Omental fat pad (tissue), 4 donors: ENCODE measurements around the gene ANXA1. TPM values are rescaled to one million over a fixed set of nuclear protein-coding genes. Genes with fewer than 3 reads are reported as not detected.

Source experiments
- ATAC-seq: fragments of 150-250 bp; one replicate; pipeline ENCODE4 v1.9.1; 2016; ENCODE audit warnings: mild to moderate bottlenecking, moderate library complexity; ENCODE audit not compliant: low FRiP score
- DNase-seq: peaks from one replicate; pipeline ENCODE4 v3.0.0-alpha.2; 2019; ENCODE audit warnings: low spot score
- total RNA-seq, 4 donors: library from RNA; depleted of rRNA; stranded (reverse); fragments of >200 nt; gene quantifications; one replicate each; pipeline ENCODE4 v1.1.0, GENCODE V29; 2016
- TF ChIP-seq, protein P1 (sequence below), 3 donors: fragments of 450-650 bp; IDR thresholded peaks; one replicate each; pipeline ENCODE4 v1.5.1; 2016 to 2017; ENCODE audit warnings: antibody characterized with exemption in 3 of 3, mild to moderate bottlenecking in 3 of 3, moderate library complexity in 2 of 3

The ANXA1 gene
- total RNA-seq, 4 donors from 2014 or later = 513 to 2,547 (median 1,383) TPM

GRCh38 chr9:73149371-73150067, 2.1 kb upstream of the ANXA1 start:
- TF ChIP-seq, protein P1, sequence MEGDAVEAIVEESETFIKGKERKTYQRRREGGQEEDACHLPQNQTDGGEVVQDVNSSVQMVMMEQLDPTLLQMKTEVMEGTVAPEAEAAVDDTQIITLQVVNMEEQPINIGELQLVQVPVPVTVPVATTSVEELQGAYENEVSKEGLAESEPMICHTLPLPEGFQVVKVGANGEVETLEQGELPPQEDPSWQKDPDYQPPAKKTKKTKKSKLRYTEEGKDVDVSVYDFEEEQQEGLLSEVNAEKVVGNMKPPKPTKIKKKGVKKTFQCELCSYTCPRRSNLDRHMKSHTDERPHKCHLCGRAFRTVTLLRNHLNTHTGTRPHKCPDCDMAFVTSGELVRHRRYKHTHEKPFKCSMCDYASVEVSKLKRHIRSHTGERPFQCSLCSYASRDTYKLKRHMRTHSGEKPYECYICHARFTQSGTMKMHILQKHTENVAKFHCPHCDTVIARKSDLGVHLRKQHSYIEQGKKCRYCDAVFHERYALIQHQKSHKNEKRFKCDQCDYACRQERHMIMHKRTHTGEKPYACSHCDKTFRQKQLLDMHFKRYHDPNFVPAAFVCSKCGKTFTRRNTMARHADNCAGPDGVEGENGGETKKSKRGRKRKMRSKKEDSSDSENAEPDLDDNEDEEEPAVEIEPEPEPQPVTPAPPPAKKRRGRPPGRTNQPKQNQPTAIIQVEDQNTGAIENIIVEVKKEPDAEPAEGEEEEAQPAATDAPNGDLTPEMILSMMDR (IDR thresholded peaks at IDR 0.05) = no peak
- ATAC-seq (peak; percentile 37), DNase-seq (no peak)

DNA sequence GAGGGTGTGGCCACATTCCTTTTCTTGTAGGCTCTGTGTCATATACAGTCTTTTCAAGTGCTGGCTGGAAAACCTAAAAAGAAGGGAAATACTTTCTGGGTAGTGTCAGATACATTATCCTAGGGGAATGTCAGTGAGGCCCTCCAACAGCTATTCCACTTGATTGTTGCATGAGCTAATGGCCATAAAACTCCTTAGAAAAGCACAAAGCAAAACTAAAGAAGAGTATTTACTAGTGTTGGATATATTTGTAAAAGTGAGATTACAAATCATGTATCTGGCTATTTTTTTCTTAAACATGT, 829 bp downstream of the ANXA1 start:
- ATAC-seq = no peak
- TF ChIP-seq, protein P1 (IDR thresholded peaks at IDR 0.05) = no peak
- DNase-seq = no peak

DNA sequence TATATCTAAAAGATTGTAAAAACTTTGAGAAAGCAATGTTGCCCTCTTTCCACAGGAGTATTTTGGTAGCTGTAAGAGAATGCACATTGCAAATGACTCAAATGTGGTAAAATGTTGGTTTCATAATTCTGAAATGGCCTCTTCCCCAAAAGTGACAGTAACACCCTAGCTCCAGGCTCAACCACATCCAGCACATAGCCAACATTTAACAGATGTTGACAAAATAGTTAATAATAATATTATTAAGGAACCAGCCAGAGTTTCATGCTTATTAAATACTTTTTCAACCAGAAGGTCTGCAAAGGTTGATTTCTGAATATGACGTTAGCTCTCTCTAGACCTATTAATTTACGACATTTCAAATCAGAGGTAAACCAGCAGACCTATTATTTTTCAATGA, 1.3 kb downstream of the ANXA1 start:
- TF ChIP-seq, protein P1 (IDR thresholded peaks at IDR 0.05) = no peak
- no peak for DNase-seq
- no peak for ATAC-seq

DNA sequence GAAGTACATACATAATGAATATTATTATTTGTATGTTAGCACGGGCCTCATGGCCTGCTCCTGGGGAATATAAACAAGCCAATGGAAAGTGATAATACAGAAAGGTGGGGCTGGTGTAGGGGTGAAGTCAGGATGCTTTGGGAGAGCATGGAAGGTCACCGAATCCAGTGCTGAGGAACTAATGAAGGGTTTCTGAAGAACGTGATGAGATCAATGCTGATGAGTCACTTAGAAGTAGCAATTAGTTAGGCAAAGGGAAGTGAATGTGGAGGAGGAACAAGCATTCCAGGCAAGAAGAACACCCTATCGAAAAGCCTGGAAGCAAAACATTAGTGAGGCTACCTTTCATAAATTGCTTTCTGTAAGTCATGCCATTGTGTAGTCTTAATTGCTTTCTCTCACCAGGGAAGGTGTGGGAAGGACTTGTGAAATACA, 2.1 kb downstream of the ANXA1 start:
- ATAC-seq (peak; percentile 49), DNase-seq (no peak)
- TF ChIP-seq, protein P1 (IDR thresholded peaks at IDR 0.05) = no peak

- DNase-seq (no peak), ATAC-seq (no peak)
- TF ChIP-seq, protein P1 (IDR thresholded peaks at IDR 0.05) = no peak
These were observed 2.6 kb downstream of the ANXA1 start for GRCh38 chr9:73154271-73154670.

GRCh38 chr9:73154722-73155121, 3.1 kb downstream of the ANXA1 start:
- DNase-seq = no peak

DNA sequence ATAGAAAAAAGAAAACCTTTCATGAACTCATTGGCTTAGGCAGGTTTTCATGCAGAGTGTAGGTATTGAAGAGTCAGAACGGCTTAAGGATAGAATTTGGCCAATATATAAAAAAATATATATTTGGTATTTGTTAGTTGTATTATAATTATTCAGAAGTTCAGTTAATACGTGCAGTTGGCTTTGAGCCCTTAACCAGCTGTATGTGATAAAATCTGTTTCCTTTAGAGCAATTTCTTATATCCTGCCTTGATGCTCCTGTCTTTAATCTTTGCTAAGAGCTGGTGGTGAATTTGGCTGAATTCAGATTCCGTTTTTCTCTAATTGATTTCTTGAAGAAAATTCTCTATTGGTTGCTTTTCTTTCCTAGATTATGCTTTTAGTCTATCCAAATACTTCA, 3.7 kb downstream of the ANXA1 start:
- no peak for DNase-seq
- no peak for ATAC-seq
- TF ChIP-seq, protein P1 (IDR thresholded peaks at IDR 0.05) = no peak

More at GRCh38 chr9:73154722-73155121, 3.1 kb downstream of the ANXA1 start:
- TF ChIP-seq, protein P1 (IDR thresholded peaks at IDR 0.05) = no peak
- ATAC-seq = no peak
